ENCODE measurements around the gene MADD.
"Not testable (repeated sequence)": the region's sequence is repeated elsewhere in the genome, so short reads cannot be mapped to it uniquely, and the experiment has no call there.

Gene MADD

GRCh38 chr11:47326198-47326597 lies 56.3 kb downstream of the MADD start:
- DNase-seq: no peak

- no peak for DNase-seq
These were observed 57.1 kb downstream of the MADD start for GRCh38 chr11:47327025-47327424.

GRCh38 chr11:47327949-47328348 lies 58.0 kb downstream of the MADD start:
- DNase-seq: no peak

GRCh38 chr11:47328449-47329390 lies 58.8 kb downstream of the MADD start:
- DNase-seq: no peak

GRCh38 chr11:47329431-47329986 lies 59.6 kb downstream of the MADD start:
- DNase-seq: no peak

GRCh38 chr11:47329987-47330931 lies 60.3 kb downstream of the MADD start:
- DNase-seq: no peak

GRCh38 chr11:47331454-47332302 lies 61.7 kb downstream of the MADD start:
- DNase-seq: no peak

- no peak for DNase-seq
These were observed 62.4 kb downstream of the MADD start for GRCh38 chr11:47332303-47332711.

GRCh38 chr11:47332791-47333525 lies 63.0 kb downstream of the MADD start:
- no peak for DNase-seq

- no peak for DNase-seq
These were observed 63.6 kb downstream of the MADD start for GRCh38 chr11:47333526-47333845.

GRCh38 chr11:47333886-47334443 lies 64.0 kb downstream of the MADD start:
- DNase-seq: no peak

- not testable (repeated sequence) for DNase-seq
These were observed 64.9 kb downstream of the MADD start for GRCh38 chr11:47334699-47335411.

GRCh38 chr11:47335733-47336132 lies 65.8 kb downstream of the MADD start:
- no peak for DNase-seq

GRCh38 chr11:47336595-47336994 lies 66.7 kb downstream of the MADD start:
- no peak for DNase-seq

GRCh38 chr11:47337229-47337924 lies 67.4 kb downstream of the MADD start:
- DNase-seq: no peak

- DNase-seq: no peak
These were observed 68.7 kb downstream of the MADD start for GRCh38 chr11:47338396-47339241.

GRCh38 chr11:47340010-47340409 lies 70.1 kb downstream of the MADD start:
- no peak for DNase-seq

- no peak for DNase-seq
These were observed 71.2 kb downstream of the MADD start for GRCh38 chr11:47340980-47341775.
